GM18499 (cell line): ENCODE data around the gene PIK3CA.
"Not testable (repeated sequence)": the region's sequence is repeated elsewhere in the genome, so short reads cannot be mapped to it uniquely, and the experiment has no call there.

Source experiments
- ATAC-seq: cut with Tn5 transposase; IDR thresholded peaks from one replicate; pipeline ENCODE4 v1.9.1; 2021; ENCODE audit warnings: moderate number of reproducible peaks; ENCODE audit not compliant: insufficient read depth, unreplicated experiment

PIK3CA gene

GRCh38 chr3:179192542-179192941 lies 44.4 kb downstream of the PIK3CA start:
- ATAC-seq = no peak

DNA sequence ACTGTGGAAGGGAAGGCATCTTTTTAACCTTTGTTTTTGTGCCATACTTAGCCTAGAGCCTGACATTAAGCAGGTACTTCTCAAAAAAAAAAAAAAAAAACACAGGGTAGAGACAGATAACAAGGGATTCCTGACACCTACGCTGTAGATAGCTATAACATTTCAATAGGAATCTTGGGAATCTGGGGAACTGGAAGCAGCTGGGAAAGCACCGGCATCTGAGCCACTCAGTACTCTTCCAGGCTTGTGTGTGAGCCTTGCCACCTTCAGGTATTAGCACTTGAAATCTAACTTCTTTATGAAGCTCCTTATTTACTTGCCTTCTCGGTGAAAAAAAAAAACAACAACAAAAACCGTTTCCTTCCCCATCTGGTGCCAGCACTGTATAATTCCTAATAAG lies 46.8 kb downstream of the PIK3CA start:
- no peak for ATAC-seq

- ATAC-seq = peak; percentile 90
These were observed 47.9 kb downstream of the PIK3CA start for GRCh38 chr3:179196098-179196497.

GRCh38 chr3:179196700-179197099 lies 48.5 kb downstream of the PIK3CA start:
- ATAC-seq = no peak

DNA sequence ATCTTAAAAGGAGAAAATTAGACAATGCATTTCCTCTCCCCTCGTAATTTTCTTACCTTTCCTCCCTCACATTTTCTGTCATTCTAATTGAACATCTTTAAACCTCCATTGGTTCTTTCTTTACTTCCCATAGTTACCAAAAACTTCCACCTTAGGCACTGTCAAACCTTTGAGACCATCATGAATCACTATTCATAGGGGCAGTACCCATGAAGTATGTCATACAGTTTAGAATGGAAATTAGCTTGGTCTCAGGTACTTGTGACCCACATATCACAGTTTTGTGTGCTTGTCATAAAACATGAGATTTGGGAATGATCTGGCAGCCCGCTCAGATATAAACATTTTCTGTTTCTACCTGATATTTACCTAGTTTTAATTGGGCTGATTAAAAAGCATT lies 52.6 kb downstream of the PIK3CA start:
- no peak for ATAC-seq

DNA sequence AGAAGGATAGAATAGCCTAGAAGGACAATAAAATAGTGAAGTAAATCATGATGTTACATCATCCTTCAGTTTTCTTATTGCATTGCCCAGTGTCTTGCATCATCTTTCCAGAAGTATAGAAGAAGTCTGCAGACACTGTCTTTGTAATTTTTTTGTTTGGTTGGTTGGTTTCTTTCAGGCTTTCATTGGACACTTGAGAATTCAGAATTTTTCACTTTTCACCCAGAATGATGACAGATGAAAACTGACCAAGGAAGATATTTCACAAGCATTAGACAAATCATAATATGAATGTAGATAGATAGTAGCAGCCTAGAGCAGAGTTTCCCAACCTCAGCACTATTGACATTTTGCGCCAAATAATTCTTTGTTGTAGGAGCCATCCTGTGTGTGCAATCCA lies 67.4 kb downstream of the PIK3CA start:
- ATAC-seq = not testable (repeated sequence)

GRCh38 chr3:179218213-179218612 lies 70.1 kb downstream of the PIK3CA start:
- not testable (repeated sequence) for ATAC-seq

DNA sequence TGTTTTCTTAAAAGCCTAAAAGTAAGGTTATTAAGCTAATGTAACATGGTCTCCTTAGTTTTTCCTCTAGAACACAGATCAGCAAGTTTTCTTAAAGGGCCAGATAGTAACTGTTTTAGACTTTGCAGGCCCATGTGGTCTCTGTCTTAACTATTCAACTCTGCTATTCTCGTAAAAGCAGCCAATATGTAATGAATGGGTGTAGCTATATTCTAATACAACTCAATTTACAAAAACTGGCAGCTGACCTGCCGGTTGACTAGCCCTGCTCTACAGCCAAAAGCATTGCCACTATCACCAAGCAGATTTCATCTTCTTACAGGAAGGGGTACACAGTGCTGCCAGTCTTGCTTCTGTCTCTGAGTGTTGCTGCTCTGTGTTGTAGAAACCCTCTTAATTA lies 75.4 kb downstream of the PIK3CA start:
- no peak for ATAC-seq

- no peak for ATAC-seq
These were observed 76.4 kb downstream of the PIK3CA start for GRCh38 chr3:179224584-179224983.

GRCh38 chr3:179227349-179227748 lies 79.2 kb downstream of the PIK3CA start:
- no peak for ATAC-seq

DNA sequence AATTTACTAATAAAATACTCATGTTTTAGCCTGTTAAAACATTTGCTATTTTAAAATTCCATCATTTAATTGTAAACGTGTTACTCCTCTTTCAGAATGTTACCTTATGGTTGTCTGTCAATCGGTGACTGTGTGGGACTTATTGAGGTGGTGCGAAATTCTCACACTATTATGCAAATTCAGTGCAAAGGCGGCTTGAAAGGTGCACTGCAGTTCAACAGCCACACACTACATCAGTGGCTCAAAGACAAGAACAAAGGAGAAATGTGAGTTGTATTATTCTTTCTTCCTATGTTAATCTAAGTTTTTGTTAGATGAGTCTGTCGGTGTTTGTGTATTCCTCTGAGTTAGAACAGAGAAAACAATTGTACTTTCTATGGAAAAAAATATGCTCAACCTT lies 81.0 kb downstream of the PIK3CA start:
- ATAC-seq = no peak

- no peak for ATAC-seq
These were observed 84.9 kb downstream of the PIK3CA start for GRCh38 chr3:179233043-179233442.

- ATAC-seq = no peak
These were observed 86.0 kb downstream of the PIK3CA start for GRCh38 chr3:179234199-179234598.

- ATAC-seq = peak; percentile 79
These were observed 88.6 kb downstream of the PIK3CA start for GRCh38 chr3:179236669-179237301.

GRCh38 chr3:179240299-179240698 lies 92.1 kb downstream of the PIK3CA start:
- ATAC-seq = not testable (repeated sequence)

GRCh38 chr3:179242859-179243258 lies 94.7 kb downstream of the PIK3CA start:
- ATAC-seq = not testable (repeated sequence)

DNA sequence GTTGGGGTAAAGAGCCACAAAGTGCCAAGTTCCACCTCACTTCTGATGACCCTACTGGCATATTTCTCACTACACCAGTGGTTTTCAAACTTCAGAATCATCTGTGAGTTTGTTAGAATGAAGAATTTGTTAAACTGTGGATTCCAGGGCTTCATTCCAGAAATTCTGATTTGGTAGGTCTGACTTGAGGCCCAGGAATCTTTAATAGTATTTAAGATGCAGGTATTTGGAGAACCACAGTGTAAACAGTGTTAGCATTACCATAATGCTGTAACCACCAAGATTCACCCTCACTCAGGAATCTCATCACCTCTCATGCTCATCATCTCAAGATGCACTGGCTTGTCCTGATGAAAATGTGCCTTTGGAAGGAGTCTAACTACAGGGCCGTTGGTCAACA lies 96.7 kb downstream of the PIK3CA start:
- ATAC-seq = no peak

GRCh38 chr3:179247289-179248015 lies 99.3 kb downstream of the PIK3CA start:
- ATAC-seq = no peak

DNA sequence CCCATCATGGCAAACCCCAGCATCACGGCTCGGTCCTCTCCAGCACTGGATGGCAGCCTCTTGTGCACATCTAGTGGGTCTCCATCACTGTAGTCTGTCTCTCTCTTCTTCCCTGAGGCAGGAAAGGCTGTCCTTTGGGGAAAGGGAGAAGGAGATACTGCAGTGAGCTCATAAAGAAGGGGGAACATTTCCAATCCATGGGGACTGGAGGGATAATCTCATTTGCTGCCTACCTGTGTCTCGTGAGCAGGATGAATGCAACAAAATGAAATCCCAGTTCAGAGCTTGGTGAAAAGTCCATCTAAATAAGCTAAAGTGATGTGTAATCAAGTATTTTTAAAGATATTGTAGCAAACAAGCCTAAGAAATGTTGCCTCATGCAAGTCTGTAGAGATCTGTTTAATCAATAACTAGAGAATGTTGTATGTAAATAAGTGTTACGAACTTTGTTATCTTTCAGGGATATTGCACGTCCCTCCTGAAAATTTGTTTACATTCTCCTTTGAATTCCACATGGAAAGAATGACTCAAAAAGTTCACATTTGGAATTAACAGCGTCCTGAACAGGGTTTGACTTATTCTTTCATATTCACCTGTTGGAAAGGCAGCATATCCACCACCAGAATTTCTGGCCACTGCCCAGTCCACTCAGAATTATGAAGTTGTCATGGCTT lies 102.8 kb downstream of the PIK3CA start, which contains the start of gene KCNMB3:
KCNMB3 (minus strand) TSS at position 312 of the 674 bp plus-strand sequence; CDS start at position 188, 124 bp downstream.
- ATAC-seq = no peak

DNA sequence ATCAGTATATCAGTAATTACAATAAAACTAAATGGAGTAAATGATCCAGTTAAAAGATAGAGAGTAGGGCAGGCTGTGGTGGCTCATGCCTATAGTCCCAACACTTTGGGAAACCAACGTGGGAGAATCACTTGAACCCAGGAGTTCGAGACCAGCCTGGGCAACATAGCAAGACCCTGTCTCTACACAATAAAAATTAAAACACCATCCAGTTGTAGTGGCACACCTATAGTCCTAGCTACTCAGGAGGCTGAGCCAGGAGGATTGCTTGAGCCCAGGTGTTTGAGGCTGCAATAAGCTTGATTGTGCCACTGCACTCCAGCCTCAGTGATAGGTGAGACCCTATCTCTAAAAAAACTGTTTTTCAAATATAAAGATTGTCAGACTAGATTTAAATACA lies 108.7 kb downstream of the PIK3CA start:
- ATAC-seq = no peak

- ATAC-seq = not testable (repeated sequence)
These were observed 109.6 kb downstream of the PIK3CA start for GRCh38 chr3:179257742-179258141.
